B cell (primary cell): ENCODE data around the gene BAG3.

Experiments
- CTCF ChIP-seq: fragments of 200-600 bp; IDR thresholded peaks from one replicate; pipeline ENCODE4 v1.8.0; 2022; ENCODE audit warnings: antibody characterized with exemption, mild to moderate bottlenecking
- EZH2 ChIP-seq: IDR thresholded peaks from 2 replicates; pipeline ENCODE4 v1.6.1; 2012; ENCODE audit warnings: borderline replicate concordance, low read depth, mild to moderate bottlenecking, moderate library complexity, low read length; ENCODE audit not compliant: insufficient read depth, poor library complexity, severe bottlenecking

GRCh38 chr10:119723161-119723560 is 72.0 kb downstream of the BAG3 start:
- TF ChIP-seq CTCF (no peak), EZH2 (no peak)
